HG02884 (cell line): ENCODE results near the gene XRCC6.
"Not testable (repeated sequence)": the region's sequence is repeated elsewhere in the genome, so short reads cannot be mapped to it uniquely, and the experiment has no call there.

Experiments
- ATAC-seq: cut with Tn5 transposase; IDR thresholded peaks from one replicate; pipeline ENCODE4 v1.9.1; 2021; ENCODE audit warnings: mild to moderate bottlenecking, moderate library complexity; ENCODE audit not compliant: unreplicated experiment

Gene XRCC6

GRCh38 chr22:41648432-41648831 lies 27.3 kb downstream of the XRCC6 start:
- ATAC-seq: no peak

- no peak for ATAC-seq
Measured at GRCh38 chr22:41650229-41650628, 29.1 kb downstream of the XRCC6 start.

GRCh38 chr22:41650821-41651220 lies 29.7 kb downstream of the XRCC6 start:
- no peak for ATAC-seq

- ATAC-seq: no peak
Measured at GRCh38 chr22:41654322-41654721, 33.2 kb downstream of the XRCC6 start.

GRCh38 chr22:41656556-41656955 lies 35.5 kb downstream of the XRCC6 start:
- no peak for ATAC-seq

GRCh38 chr22:41657709-41658108 lies 36.6 kb downstream of the XRCC6 start:
- ATAC-seq: no peak

GRCh38 chr22:41658869-41659268 lies 37.8 kb downstream of the XRCC6 start:
- no peak for ATAC-seq

- no peak for ATAC-seq
Measured at GRCh38 chr22:41659941-41660340, 38.8 kb downstream of the XRCC6 start.

GRCh38 chr22:41660416-41660815 lies 39.3 kb downstream of the XRCC6 start:
- no peak for ATAC-seq

- no peak for ATAC-seq
Measured at GRCh38 chr22:41661088-41661487, 40.0 kb downstream of the XRCC6 start.

- ATAC-seq: no peak
Measured at GRCh38 chr22:41661713-41662112, 40.6 kb downstream of the XRCC6 start.

GRCh38 chr22:41663594-41663993 lies 42.5 kb downstream of the XRCC6 start:
- not testable (repeated sequence) for ATAC-seq

- no peak for ATAC-seq
Measured at GRCh38 chr22:41664490-41664889, 43.4 kb downstream of the XRCC6 start.

- no peak for ATAC-seq
Measured at GRCh38 chr22:41664951-41665350, 43.9 kb downstream of the XRCC6 start.

- ATAC-seq: no peak
Measured at GRCh38 chr22:41668971-41669911, 48.1 kb downstream of the XRCC6 start.

GRCh38 chr22:41672096-41672495 lies 51.0 kb downstream of the XRCC6 start:
- not testable (repeated sequence) for ATAC-seq

- no peak for ATAC-seq
Measured at GRCh38 chr22:41672780-41673509, 51.9 kb downstream of the XRCC6 start.

- ATAC-seq: no peak
Measured at GRCh38 chr22:41674846-41675340, 53.8 kb downstream of the XRCC6 start.

- ATAC-seq: no peak
Measured at GRCh38 chr22:41676134-41676533, 55.0 kb downstream of the XRCC6 start.

GRCh38 chr22:41681616-41682015 lies 60.5 kb downstream of the XRCC6 start:
- no peak for ATAC-seq

- ATAC-seq: peak; percentile 57
Measured at GRCh38 chr22:41682033-41682807, 61.1 kb downstream of the XRCC6 start.
